OCI-LY7 (cell line): ENCODE data around the gene PTPRT. TPM values are rescaled to one million over a fixed set of nuclear protein-coding genes. Genes with fewer than 3 reads are reported as not detected.

ENCODE experiments used
- BruUV-seq: library from RNA; stranded (reverse); fragments of 400-500 nt; replicated peaks from 2 replicates; lab custom pipeline; 2021; lab: Mats Ljungman, UMichigan
- CTCF ChIA-PET: fragments of 300-600 bp; sonication (Branson Sonifier 250); formaldehyde crosslinking; loops from one replicate; lab custom pipeline; 2022; ENCODE audit warnings: antibody characterized with exemption; ENCODE audit not compliant: unreplicated experiment; lab: Charles Lee
- POLR2A ChIA-PET: fragments of 300-600 bp; sonication (Branson Sonifier 250); formaldehyde crosslinking; loops from one replicate; lab custom pipeline; 2022; ENCODE audit warnings: antibody characterized with exemption; lab: Charles Lee
- DNase-seq: peaks from one replicate; pipeline ENCODE4 v3.0.0-alpha.2; 2015; ENCODE audit warnings: low spot score
- H2AFZ ChIP-seq: fragments of 200-600 bp; sonication (generic), shearing (Covaris generic); 2 replicates; pipeline ENCODE4 v1.6.1; 2014; ENCODE audit warnings: mild to moderate bottlenecking, antibody characterized with exemption, low read length, moderate library complexity
- H3K27ac ChIP-seq: fragments of 200-600 bp; sonication (generic); 2 replicates; pipeline ENCODE4 v1.5.1; 2014; ENCODE audit warnings: mixed run types, low read depth, mild to moderate bottlenecking, moderate library complexity, low read length, inconsistent platforms; ENCODE audit not compliant: poor library complexity, severe bottlenecking
- H3K36me3 ChIP-seq: fragments of 200-600 bp; sonication (generic); 2 replicates; pipeline ENCODE4 v1.6.1; 2014; ENCODE audit warnings: mild to moderate bottlenecking, antibody characterized with exemption, low read length, moderate library complexity, mixed read lengths; ENCODE audit not compliant: insufficient read depth
- H3K4me1 ChIP-seq: fragments of 200-600 bp; sonication (generic); 2 replicates; pipeline ENCODE4 v1.5.1; 2014; ENCODE audit warnings: mild to moderate bottlenecking, low read length; ENCODE audit not compliant: insufficient read depth, poor library complexity, severe bottlenecking
- H3K4me2 ChIP-seq: fragments of 200-600 bp; sonication (generic); 2 replicates; pipeline ENCODE4 v1.6.1; 2014; ENCODE audit warnings: mild to moderate bottlenecking, low read length
- H3K4me3 ChIP-seq: fragments of 200-600 bp; sonication (generic); 2 replicates; pipeline ENCODE4 v1.5.1; 2014; ENCODE audit warnings: mild to moderate bottlenecking, low read depth, low read length; ENCODE audit not compliant: poor library complexity, severe bottlenecking
- H3K79me2 ChIP-seq: fragments of 200-600 bp; sonication (generic); 2 replicates; pipeline ENCODE4 v1.6.1; 2016; ENCODE audit warnings: low read depth, mild to moderate bottlenecking, low read length, moderate library complexity, mixed read lengths; ENCODE audit not compliant: insufficient read depth
- H3K9me2 ChIP-seq: fragments of 200-600 bp; sonication (generic); 2 replicates; pipeline ENCODE4 v1.6.1; 2016; ENCODE audit warnings: mild to moderate bottlenecking, low read length, mixed read lengths; ENCODE audit not compliant: insufficient read depth
- H3K9me3 ChIP-seq: fragments of 200-600 bp; sonication (generic); 2 replicates; pipeline ENCODE4 v1.6.1; 2014; ENCODE audit warnings: mild to moderate bottlenecking, mixed run types, low read length, mixed read lengths
- H4K20me1 ChIP-seq: fragments of 200-600 bp; sonication (generic); 2 replicates; pipeline ENCODE4 v1.6.1; 2014; ENCODE audit warnings: mild to moderate bottlenecking, antibody characterized with exemption, low read length, moderate library complexity, mixed read lengths; ENCODE audit not compliant: insufficient read depth
- EZH2phosphoT487 ChIP-seq: fragments of 200-600 bp; sonication (generic); IDR thresholded peaks from 2 replicates; pipeline ENCODE4 v1.6.1; 2018; ENCODE audit warnings: low read depth, borderline replicate concordance, mild to moderate bottlenecking, mixed run types, antibody characterized with exemption, low read length, moderate library complexity, mixed read lengths
- intact Hi-C: fragments of 100-400 bp; cut with micrococcal nuclease; formaldehyde crosslinking; loops from one replicate; pipeline ENCODE4 v1.10.0; 2022; ENCODE audit not compliant: unreplicated experiment
- total RNA-seq, 2 experiments: library from RNA; depleted of rRNA in 1 of 2; stranded (reverse); fragments of >200 nt in 1 of 2; shearing (Covaris generic) in 1 of 2; gene quantifications; 2 replicates each; pipeline ENCODE4 v1.2.3, GENCODE V29; 2014 to 2022
- TF ChIP-seq, protein P1 (sequence below): fragments of 200-600 bp; sonication (generic); conservative IDR thresholded peaks from 2 replicates; pipeline ENCODE4 v1.5.1; 2014; ENCODE audit warnings: mild to moderate bottlenecking, antibody characterized with exemption, low read length, moderate library complexity, mixed read lengths

PTPRT gene
- total RNA-seq, 2 experiments from 2014 or later: not detected

DNA sequence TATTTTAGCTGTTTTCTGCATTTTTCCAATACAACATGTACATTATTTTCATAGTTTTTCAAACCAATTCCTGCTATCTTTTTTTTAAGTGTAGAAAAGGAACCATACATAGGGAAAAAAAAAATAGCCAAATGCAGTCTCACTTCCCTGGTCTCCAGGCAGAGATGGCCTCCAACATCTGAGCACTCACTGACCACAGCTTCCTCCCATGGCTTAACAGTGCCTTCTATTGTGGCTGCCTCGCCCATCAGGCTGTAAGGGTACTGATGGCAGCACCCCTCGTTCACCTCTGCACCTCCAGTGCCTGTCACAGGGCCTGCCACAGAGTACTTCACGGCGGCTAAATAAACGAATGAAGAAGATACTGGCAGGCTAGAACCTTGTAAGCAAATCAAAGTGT is 591.1 kb downstream of the PTPRT start:
- Histone ChIP-seq H3K79me2 (no peaks in the 10 kb centered on the region), H3K4me1 (no peaks in the 10 kb centered on the region), H4K20me1 (no peaks in the 10 kb centered on the region), H3K4me2 (no peak overlapping the region), H3K9me3 (no peaks in the 10 kb centered on the region), H3K4me3 (no peak overlapping the region), H2AFZ (no peak overlapping the region), H3K27ac (no peak overlapping the region), H3K36me3 (no peaks in the 10 kb centered on the region), H3K9me2 (no peaks in the 10 kb centered on the region)
- DNase-seq: no peak
- POLR2A ChIA-PET: no interaction called here
- BruUV-seq: no TSS peak
- intact Hi-C loops: no loop called here
- CTCF ChIA-PET: no interaction called here
- no peak for TF ChIP-seq EZH2phosphoT487
- TF ChIP-seq, protein P1, sequence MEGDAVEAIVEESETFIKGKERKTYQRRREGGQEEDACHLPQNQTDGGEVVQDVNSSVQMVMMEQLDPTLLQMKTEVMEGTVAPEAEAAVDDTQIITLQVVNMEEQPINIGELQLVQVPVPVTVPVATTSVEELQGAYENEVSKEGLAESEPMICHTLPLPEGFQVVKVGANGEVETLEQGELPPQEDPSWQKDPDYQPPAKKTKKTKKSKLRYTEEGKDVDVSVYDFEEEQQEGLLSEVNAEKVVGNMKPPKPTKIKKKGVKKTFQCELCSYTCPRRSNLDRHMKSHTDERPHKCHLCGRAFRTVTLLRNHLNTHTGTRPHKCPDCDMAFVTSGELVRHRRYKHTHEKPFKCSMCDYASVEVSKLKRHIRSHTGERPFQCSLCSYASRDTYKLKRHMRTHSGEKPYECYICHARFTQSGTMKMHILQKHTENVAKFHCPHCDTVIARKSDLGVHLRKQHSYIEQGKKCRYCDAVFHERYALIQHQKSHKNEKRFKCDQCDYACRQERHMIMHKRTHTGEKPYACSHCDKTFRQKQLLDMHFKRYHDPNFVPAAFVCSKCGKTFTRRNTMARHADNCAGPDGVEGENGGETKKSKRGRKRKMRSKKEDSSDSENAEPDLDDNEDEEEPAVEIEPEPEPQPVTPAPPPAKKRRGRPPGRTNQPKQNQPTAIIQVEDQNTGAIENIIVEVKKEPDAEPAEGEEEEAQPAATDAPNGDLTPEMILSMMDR: no peak

DNA sequence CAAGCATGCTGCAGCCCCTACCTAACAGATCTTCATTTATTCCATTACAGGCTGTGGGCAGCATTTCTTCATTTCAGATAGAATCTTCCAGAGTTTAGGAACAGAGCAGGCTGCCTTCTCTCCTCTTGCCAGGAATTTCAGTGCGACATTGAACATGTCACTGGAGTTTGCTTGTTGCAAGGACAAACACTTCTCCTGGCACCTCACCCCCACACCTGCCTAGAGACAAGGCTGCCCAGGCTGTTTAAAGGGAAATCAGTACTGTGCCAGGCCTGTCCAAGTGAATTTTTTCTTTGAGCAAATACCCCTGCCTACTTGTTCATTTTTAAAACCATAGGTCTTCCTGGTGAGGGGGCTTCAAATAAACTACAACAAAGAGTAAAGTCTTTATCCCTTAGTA is 594.1 kb downstream of the PTPRT start:
- CTCF ChIA-PET: no interaction called here
- no peak overlapping the region for H3K4me2 ChIP-seq
- no peak overlapping the region for H3K4me3 ChIP-seq
- no peaks in the 10 kb centered on the region for H3K79me2 ChIP-seq
- DNase-seq: no peak
- TF ChIP-seq, protein P1: no peak
- no peak for TF ChIP-seq EZH2phosphoT487
- no peaks in the 10 kb centered on the region for H3K9me3 ChIP-seq
- no peak overlapping the region for H3K27ac ChIP-seq
- intact Hi-C loops: no loop called here
- no TSS peak for BruUV-seq
- no peaks in the 10 kb centered on the region for H3K4me1 ChIP-seq
- H4K20me1 ChIP-seq: no peaks in the 10 kb centered on the region
- no peaks in the 10 kb centered on the region for H3K36me3 ChIP-seq
- H2AFZ ChIP-seq: no peak overlapping the region
- no peaks in the 10 kb centered on the region for H3K9me2 ChIP-seq
- POLR2A ChIA-PET: no interaction called here

GRCh38 chr20:42594659-42595058 is 595.0 kb downstream of the PTPRT start:
- intact Hi-C loops: no loop called here
- DNase-seq: no peak
- Histone ChIP-seq H3K4me1 (no peaks in the 10 kb centered on the region), H2AFZ (no peak overlapping the region), H3K36me3 (no peaks in the 10 kb centered on the region), H3K9me2 (no peaks in the 10 kb centered on the region), H3K79me2 (no peaks in the 10 kb centered on the region), H3K27ac (no peak overlapping the region), H3K9me3 (no peaks in the 10 kb centered on the region), H4K20me1 (no peaks in the 10 kb centered on the region), H3K4me3 (no peak overlapping the region), H3K4me2 (no peak overlapping the region)
- TF ChIP-seq, protein P1: no peak
- no peak for TF ChIP-seq EZH2phosphoT487
- CTCF ChIA-PET: no interaction called here
- no TSS peak for BruUV-seq
- POLR2A ChIA-PET: no interaction called here
